ENCODE measurements around the gene IL16.

DNA sequence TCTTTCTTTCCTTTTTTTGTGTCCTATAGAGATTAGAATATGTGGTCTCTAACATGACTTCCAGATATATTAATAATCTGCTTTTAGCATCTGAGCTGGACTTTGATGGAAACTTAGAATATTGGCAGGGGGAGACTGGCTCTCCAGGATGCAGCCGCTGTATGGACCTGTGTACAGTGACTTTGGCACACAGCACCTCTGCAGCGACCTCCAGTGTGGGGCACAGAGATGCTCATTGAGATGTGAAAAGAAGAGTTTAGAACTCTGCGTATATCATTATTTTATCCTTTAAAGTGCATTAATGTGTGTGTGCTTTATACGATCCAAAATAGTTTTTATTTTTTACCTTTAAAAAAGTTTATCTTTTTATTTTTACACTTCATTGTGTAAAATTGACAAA is 44.3 kb upstream of the IL16 start:
- TF ChIP-seq TAF1 (IDR thresholded peaks at IDR 0.05; ENCODE audit: borderline replicate concordance, insufficient read depth, low read length), result no peak
- TF ChIP-seq, protein P1, sequence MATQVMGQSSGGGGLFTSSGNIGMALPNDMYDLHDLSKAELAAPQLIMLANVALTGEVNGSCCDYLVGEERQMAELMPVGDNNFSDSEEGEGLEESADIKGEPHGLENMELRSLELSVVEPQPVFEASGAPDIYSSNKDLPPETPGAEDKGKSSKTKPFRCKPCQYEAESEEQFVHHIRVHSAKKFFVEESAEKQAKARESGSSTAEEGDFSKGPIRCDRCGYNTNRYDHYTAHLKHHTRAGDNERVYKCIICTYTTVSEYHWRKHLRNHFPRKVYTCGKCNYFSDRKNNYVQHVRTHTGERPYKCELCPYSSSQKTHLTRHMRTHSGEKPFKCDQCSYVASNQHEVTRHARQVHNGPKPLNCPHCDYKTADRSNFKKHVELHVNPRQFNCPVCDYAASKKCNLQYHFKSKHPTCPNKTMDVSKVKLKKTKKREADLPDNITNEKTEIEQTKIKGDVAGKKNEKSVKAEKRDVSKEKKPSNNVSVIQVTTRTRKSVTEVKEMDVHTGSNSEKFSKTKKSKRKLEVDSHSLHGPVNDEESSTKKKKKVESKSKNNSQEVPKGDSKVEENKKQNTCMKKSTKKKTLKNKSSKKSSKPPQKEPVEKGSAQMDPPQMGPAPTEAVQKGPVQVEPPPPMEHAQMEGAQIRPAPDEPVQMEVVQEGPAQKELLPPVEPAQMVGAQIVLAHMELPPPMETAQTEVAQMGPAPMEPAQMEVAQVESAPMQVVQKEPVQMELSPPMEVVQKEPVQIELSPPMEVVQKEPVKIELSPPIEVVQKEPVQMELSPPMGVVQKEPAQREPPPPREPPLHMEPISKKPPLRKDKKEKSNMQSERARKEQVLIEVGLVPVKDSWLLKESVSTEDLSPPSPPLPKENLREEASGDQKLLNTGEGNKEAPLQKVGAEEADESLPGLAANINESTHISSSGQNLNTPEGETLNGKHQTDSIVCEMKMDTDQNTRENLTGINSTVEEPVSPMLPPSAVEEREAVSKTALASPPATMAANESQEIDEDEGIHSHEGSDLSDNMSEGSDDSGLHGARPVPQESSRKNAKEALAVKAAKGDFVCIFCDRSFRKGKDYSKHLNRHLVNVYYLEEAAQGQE (IDR thresholded peaks at IDR 0.05; ENCODE audit: insufficient read depth in 1 of 2, low read depth in 2 of 2, low read length in 2 of 2), result no peak
